ENCODE measurements around the gene NUDT4. TPM values are rescaled to one million over a fixed set of nuclear protein-coding genes. Genes with fewer than 3 reads are reported as not detected.
"Not testable (repeated sequence)": the region's sequence is repeated elsewhere in the genome, so short reads cannot be mapped to it uniquely, and the experiment has no call there.

The NUDT4 gene
- total RNA-seq, 1 experiment from 2014 or later = 93.8 TPM

GRCh38 chr12:93375906-93376305 lies 1.8 kb upstream of the NUDT4 start:
- DNase-seq (ENCODE audit: low spot score) = no peak
- no peaks in the 10 kb centered on the region for H3K9me3 ChIP-seq (ENCODE audit: low read depth, low read length, poor library complexity, severe bottlenecking)
- no peaks in the 10 kb centered on the region for H3K27me3 ChIP-seq (replicated peaks; ENCODE audit: insufficient read depth, low read depth, low read length, poor library complexity)
- H3K36me3 ChIP-seq (ENCODE audit: insufficient read depth, low read length, poor library complexity, severe bottlenecking) = no peaks in the 10 kb centered on the region
- H3K27ac ChIP-seq (ENCODE audit: low read depth, low read length, poor library complexity, severe bottlenecking) = no peak overlapping the region
- CTCF ChIA-PET = no interaction called here
- H3K4me1 ChIP-seq (ENCODE audit: insufficient read depth, low read length, poor library complexity, severe bottlenecking) = peaks cover 9% of the 10 kb centered on the region
- POLR2A ChIA-PET (ENCODE audit: low non-redundant PET) = interaction anchor here (0.6 kb wide), 1 partner anchor 76 kb away, joined by 8 read pairs; no protein-coding TSS in a partner anchor
- no peak for TF ChIP-seq EZH2 (IDR thresholded peaks at IDR 0.05; ENCODE audit: borderline replicate concordance, low read depth, low read length, poor library complexity, severe bottlenecking)
- no peak for TF ChIP-seq CTCF (conservative IDR thresholded peaks at IDR 0.05; ENCODE audit: low read depth, low read length)
- BruUV-seq (replicated peaks) = no TSS peak
- no peak overlapping the region for H3K4me3 ChIP-seq (ENCODE audit: low read depth, low read length, poor library complexity, severe bottlenecking)
- intact Hi-C loops (cut with micrococcal nuclease; ENCODE audit: unreplicated experiment) = loop anchor here (5.0 to 10.0 kb wide), 2 partner anchors 151 to 279 kb away; no protein-coding TSS in a partner anchor

GRCh38 chr12:93376436-93377251 lies 1.1 kb upstream of the NUDT4 start:
- POLR2A ChIA-PET (ENCODE audit: low non-redundant PET) = no interaction called here
- peaks cover 14% of the 10 kb centered on the region for H3K4me1 ChIP-seq (ENCODE audit: insufficient read depth, low read length, poor library complexity, severe bottlenecking)
- H3K4me3 ChIP-seq (ENCODE audit: low read depth, low read length, poor library complexity, severe bottlenecking) = peak overlapping the region; percentile 89
- no peaks in the 10 kb centered on the region for H3K27me3 ChIP-seq (replicated peaks; ENCODE audit: insufficient read depth, low read depth, low read length, poor library complexity)
- intact Hi-C loops (cut with micrococcal nuclease; ENCODE audit: unreplicated experiment) = loop anchor here (5.0 to 10.0 kb wide), 2 partner anchors 152 to 279 kb away; no protein-coding TSS in a partner anchor
- no peaks in the 10 kb centered on the region for H3K9me3 ChIP-seq (ENCODE audit: low read depth, low read length, poor library complexity, severe bottlenecking)
- H3K36me3 ChIP-seq (ENCODE audit: insufficient read depth, low read length, poor library complexity, severe bottlenecking) = no peaks in the 10 kb centered on the region
- no TSS peak for BruUV-seq (replicated peaks)
- no peak for TF ChIP-seq EZH2 (IDR thresholded peaks at IDR 0.05; ENCODE audit: borderline replicate concordance, low read depth, low read length, poor library complexity, severe bottlenecking)
- TF ChIP-seq CTCF (conservative IDR thresholded peaks at IDR 0.05; ENCODE audit: low read depth, low read length) = no peak
- CTCF ChIA-PET = no interaction called here
- peak; percentile 86 for DNase-seq (ENCODE audit: low spot score)
- peak overlapping the region; percentile 69 for H3K27ac ChIP-seq (ENCODE audit: low read depth, low read length, poor library complexity, severe bottlenecking)

GRCh38 chr12:93378196-93378997 lies 672 bp downstream of the NUDT4 start:
- POLR2A ChIA-PET (ENCODE audit: low non-redundant PET); BruUV-seq (replicated peaks); H3K36me3 ChIP-seq (ENCODE audit: insufficient read depth, low read length, poor library complexity, severe bottlenecking); H3K9me3 ChIP-seq (ENCODE audit: low read depth, low read length, poor library complexity, severe bottlenecking); CTCF ChIA-PET; H3K27me3 ChIP-seq (replicated peaks; ENCODE audit: insufficient read depth, low read depth, low read length, poor library complexity): not testable (repeated sequence)
- intact Hi-C loops (cut with micrococcal nuclease; ENCODE audit: unreplicated experiment) = loop anchor here (5.0 to 10.0 kb wide), 2 partner anchors 154 to 281 kb away; no protein-coding TSS in a partner anchor
- DNase-seq (ENCODE audit: low spot score) = peak; percentile 70
- Histone ChIP-seq H3K27ac (ENCODE audit: low read depth, low read length, poor library complexity, severe bottlenecking) (peak overlapping the region; percentile 81), H3K4me1 (ENCODE audit: insufficient read depth, low read length, poor library complexity, severe bottlenecking) (peaks cover 27% of the 10 kb centered on the region), H3K4me3 (ENCODE audit: low read depth, low read length, poor library complexity, severe bottlenecking) (peak overlapping the region; percentile 89)
